WERI-Rb-1 (cell line): ENCODE data around the gene BRCA2.
"Not testable (repeated sequence)": the region's sequence is repeated elsewhere in the genome, so short reads cannot be mapped to it uniquely, and the experiment has no call there.

Experiments
- DNase-seq: peaks from one replicate; pipeline ENCODE4 v3.0.0-alpha.2; 2020
- H3K27ac ChIP-seq: fragments of 250-450 bp; sonication (Bioruptor Pico); 2 replicates; pipeline ENCODE4 v1.5.1; 2020; ENCODE audit warnings: mild to moderate bottlenecking, moderate library complexity
- H3K27me3 ChIP-seq: fragments of 250-450 bp; sonication (Bioruptor Pico); 2 replicates; pipeline ENCODE4 v1.5.1; 2021; ENCODE audit warnings: mild to moderate bottlenecking, low read depth, moderate library complexity; ENCODE audit not compliant: insufficient read depth, severe bottlenecking
- H3K36me3 ChIP-seq: fragments of 250-450 bp; sonication (Bioruptor Pico); 2 replicates; pipeline ENCODE4 v1.5.1; 2020; ENCODE audit warnings: mild to moderate bottlenecking, moderate library complexity
- H3K4me3 ChIP-seq: 2 replicates; pipeline ENCODE4 v1.5.1; 2011; ENCODE audit warnings: low read depth, mild to moderate bottlenecking, control low read depth, low read length
- H3K9me3 ChIP-seq: fragments of 250-450 bp; sonication (Bioruptor Pico); 2 replicates; pipeline ENCODE4 v1.5.1; 2021; ENCODE audit warnings: mild to moderate bottlenecking, moderate library complexity; ENCODE audit not compliant: severe bottlenecking
- CTCF ChIP-seq: IDR thresholded peaks from 2 replicates; pipeline ENCODE4 v1.5.1; 2011; ENCODE audit warnings: low read depth, mild to moderate bottlenecking, control low read depth, inconsistent platforms, low read length

BRCA2 gene

DNA sequence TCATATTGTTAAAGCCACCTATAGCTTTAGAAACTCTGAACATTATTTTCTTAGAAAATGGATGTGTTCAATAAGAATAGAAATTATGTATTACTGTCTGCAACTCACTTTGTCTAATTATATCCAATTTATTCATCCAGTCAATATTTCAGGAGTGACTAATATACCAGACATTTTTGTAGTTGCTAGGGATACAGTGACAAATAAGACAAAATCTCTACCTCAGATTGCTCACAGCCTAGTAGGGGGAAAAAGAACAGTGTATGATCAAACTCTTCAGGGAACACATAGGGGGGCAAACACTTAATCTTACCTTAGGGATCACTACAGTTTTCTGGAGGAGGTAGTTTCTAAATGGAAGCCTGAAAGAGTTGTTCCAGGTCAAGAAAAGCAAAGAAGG is 8.6 kb downstream of the BRCA2 start:
- no peak overlapping the region for H3K27ac ChIP-seq
- H3K36me3 ChIP-seq: peaks cover 51% of the 10 kb centered on the region

GRCh38 chr13:32330441-32330840 is 15.1 kb downstream of the BRCA2 start:
- H3K4me3 ChIP-seq: no peak overlapping the region
- TF ChIP-seq CTCF: no peak
- H3K27me3 ChIP-seq: no peaks in the 10 kb centered on the region
- DNase-seq: no peak
- peaks cover 49% of the 10 kb centered on the region for H3K36me3 ChIP-seq
- no peaks in the 10 kb centered on the region for H3K9me3 ChIP-seq
- no peak overlapping the region for H3K27ac ChIP-seq

More for the DNA sequence above, 8.6 kb downstream of the BRCA2 start:
- Histone ChIP-seq H3K27me3 (no peaks in the 10 kb centered on the region), H3K4me3 (no peak overlapping the region), H3K9me3 (no peaks in the 10 kb centered on the region)
- DNase-seq: no peak
- no peak for TF ChIP-seq CTCF

- no peaks in the 10 kb centered on the region for H3K27me3 ChIP-seq
- peaks cover 53% of the 10 kb centered on the region for H3K36me3 ChIP-seq
- no peaks in the 10 kb centered on the region for H3K9me3 ChIP-seq
- no peak for DNase-seq
- H3K27ac ChIP-seq: no peak overlapping the region
- TF ChIP-seq CTCF: no peak
- no peak overlapping the region for H3K4me3 ChIP-seq
Measured at GRCh38 chr13:32334671-32335070, 19.4 kb downstream of the BRCA2 start.

DNA sequence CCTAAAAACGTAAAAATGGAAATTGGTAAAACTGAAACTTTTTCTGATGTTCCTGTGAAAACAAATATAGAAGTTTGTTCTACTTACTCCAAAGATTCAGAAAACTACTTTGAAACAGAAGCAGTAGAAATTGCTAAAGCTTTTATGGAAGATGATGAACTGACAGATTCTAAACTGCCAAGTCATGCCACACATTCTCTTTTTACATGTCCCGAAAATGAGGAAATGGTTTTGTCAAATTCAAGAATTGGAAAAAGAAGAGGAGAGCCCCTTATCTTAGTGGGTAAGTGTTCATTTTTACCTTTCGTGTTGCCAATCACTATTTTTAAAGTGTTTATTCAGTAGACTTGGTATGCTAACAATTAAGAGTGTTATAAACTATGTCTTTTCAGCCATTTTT is 25.6 kb downstream of the BRCA2 start:
- TF ChIP-seq CTCF: no peak
- no peak overlapping the region for H3K27ac ChIP-seq

DNA sequence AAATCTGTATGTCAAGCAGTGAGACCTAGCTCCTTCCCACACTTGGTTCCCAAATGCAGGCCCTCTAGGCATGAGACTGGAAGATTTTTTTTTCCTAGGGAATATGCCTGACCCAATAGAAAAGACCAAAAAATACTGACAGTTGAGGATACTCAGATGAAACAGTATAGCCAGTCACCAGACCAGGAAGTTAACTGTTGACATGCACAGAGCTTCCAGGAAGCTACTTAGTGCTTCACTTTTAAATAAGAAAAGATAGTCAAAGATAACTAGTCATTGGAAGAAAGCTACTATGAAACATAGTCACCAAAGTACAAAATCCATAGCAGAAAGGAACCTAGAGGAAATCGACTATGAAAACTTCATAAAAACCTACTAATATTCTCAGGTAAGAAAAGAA is 32.3 kb downstream of the BRCA2 start:
- Histone ChIP-seq H3K27me3 (no peaks in the 10 kb centered on the region), H3K27ac (no peak overlapping the region), H3K9me3 (no peaks in the 10 kb centered on the region), H3K36me3 (peaks cover 25% of the 10 kb centered on the region), H3K4me3 (no peak overlapping the region)
- no peak for TF ChIP-seq CTCF
- no peak for DNase-seq

More for the DNA sequence above, 25.6 kb downstream of the BRCA2 start:
- DNase-seq: no peak
- no peak overlapping the region for H3K4me3 ChIP-seq
- no peaks in the 10 kb centered on the region for H3K27me3 ChIP-seq
- H3K36me3 ChIP-seq: peaks cover 23% of the 10 kb centered on the region
- H3K9me3 ChIP-seq: no peaks in the 10 kb centered on the region

DNA sequence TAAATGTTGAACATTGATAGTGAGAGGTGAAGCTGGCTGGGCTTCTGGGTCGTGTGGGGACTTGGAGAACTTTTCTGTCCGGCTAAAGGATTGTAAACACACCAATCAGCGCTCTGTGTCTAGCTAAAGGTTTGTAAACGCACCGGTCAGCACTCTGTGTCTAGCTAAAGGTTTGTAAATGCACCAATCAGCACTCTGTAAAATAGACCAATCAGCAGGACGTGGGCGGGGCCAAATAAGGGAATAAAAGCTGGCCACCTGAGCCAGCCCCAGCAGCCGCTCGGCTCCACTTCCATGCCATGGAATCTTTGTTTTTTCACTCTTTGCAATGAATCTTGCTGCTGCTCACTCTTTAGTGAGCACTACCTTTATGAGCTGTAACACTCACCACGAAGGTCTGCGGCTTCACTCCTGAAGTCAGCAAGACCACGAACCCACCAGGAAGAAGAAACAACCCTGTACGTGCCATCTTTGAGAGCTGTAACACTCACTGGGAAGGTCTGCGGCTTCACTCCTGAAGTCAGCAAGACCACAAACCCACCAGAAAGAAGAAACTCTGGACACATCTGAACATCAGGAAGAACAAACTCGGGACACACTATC is 35.6 kb downstream of the BRCA2 start:
- H3K4me3 ChIP-seq, H3K27ac ChIP-seq, DNase-seq, H3K9me3 ChIP-seq, H3K27me3 ChIP-seq: not testable (repeated sequence)
- H3K36me3 ChIP-seq: peaks cover 25% of the 10 kb centered on the region
